GM23248 (cell line): ENCODE measurements around the gene BTBD8. TPM values are rescaled to one million over a fixed set of nuclear protein-coding genes. Genes with fewer than 3 reads are reported as not detected.
A peak's percentile ranks its signal among the peaks of the same experiment; 100 is the strongest.

Source experiments
- DNase-seq: peaks from one replicate; pipeline ENCODE4 v3.0.0-alpha.2; 2015
- H2AFZ ChIP-seq: fragments of 200-600 bp; sonication (generic); 2 replicates; pipeline ENCODE4 v1.6.1; 2016; ENCODE audit warnings: antibody characterized with exemption
- H3F3A ChIP-seq: fragments of 200-600 bp; sonication (generic); 2 replicates; pipeline ENCODE4 v1.6.1; 2016; ENCODE audit warnings: mild to moderate bottlenecking, antibody characterized with exemption, mixed run types; ENCODE audit not compliant: insufficient read depth
- H3K27ac ChIP-seq: fragments of 200-600 bp; sonication (generic); 2 replicates; pipeline ENCODE4 v1.5.1; 2016; ENCODE audit warnings: mild to moderate bottlenecking
- H3K27me3 ChIP-seq: fragments of 200-600 bp; sonication (generic); replicated peaks from 2 replicates; pipeline ENCODE4 v1.6.1; 2016; ENCODE audit warnings: mild to moderate bottlenecking; ENCODE audit not compliant: insufficient read depth
- H3K36me3 ChIP-seq: fragments of 200-600 bp; sonication (generic); 2 replicates; pipeline ENCODE4 v1.6.1; 2016; ENCODE audit warnings: low read depth, mild to moderate bottlenecking
- H3K4me1 ChIP-seq: fragments of 200-600 bp; sonication (generic); 2 replicates; pipeline ENCODE4 v1.6.1; 2016; ENCODE audit warnings: mild to moderate bottlenecking; ENCODE audit not compliant: insufficient read depth
- H3K4me2 ChIP-seq: fragments of 200-600 bp; sonication (generic); one replicate; pipeline ENCODE4 v1.6.1; 2016; ENCODE audit warnings: mild to moderate bottlenecking; ENCODE audit not compliant: unreplicated experiment
- H3K4me3 ChIP-seq: fragments of 200-600 bp; sonication (generic); 2 replicates; pipeline ENCODE4 v1.5.1; 2016; ENCODE audit warnings: mild to moderate bottlenecking
- H3K79me2 ChIP-seq: fragments of 200-600 bp; sonication (generic); 2 replicates; pipeline ENCODE4 v1.6.1; 2016; ENCODE audit warnings: mild to moderate bottlenecking; ENCODE audit not compliant: insufficient read depth
- H3K9ac ChIP-seq: fragments of 200-600 bp; sonication (generic); 2 replicates; pipeline ENCODE4 v1.6.1; 2016; ENCODE audit warnings: mild to moderate bottlenecking
- H3K9me2 ChIP-seq: fragments of 200-600 bp; sonication (generic); 2 replicates; pipeline ENCODE4 v1.6.1; 2016; ENCODE audit warnings: mixed run types, mild to moderate bottlenecking, moderate library complexity; ENCODE audit not compliant: insufficient read depth
- H3K9me3 ChIP-seq: fragments of 200-600 bp; sonication (generic); one replicate; pipeline ENCODE4 v1.6.1; 2017; ENCODE audit warnings: low read depth
- H4K20me1 ChIP-seq: fragments of 200-600 bp; sonication (generic); 2 replicates; pipeline ENCODE4 v1.6.0; 2016; ENCODE audit not compliant: insufficient read depth
- EZH2 ChIP-seq: fragments of 200-600 bp; sonication (generic); IDR thresholded peaks from 2 replicates; pipeline ENCODE4 v1.6.1; 2018; ENCODE audit warnings: antibody characterized with exemption, mild to moderate bottlenecking; ENCODE audit not compliant: insufficient read depth, poor library complexity, severe bottlenecking
- EZH2phosphoT487 ChIP-seq: fragments of 200-600 bp; sonication (generic); IDR thresholded peaks from 2 replicates; pipeline ENCODE4 v1.6.1; 2018; ENCODE audit warnings: antibody characterized with exemption, moderate library complexity, mild to moderate bottlenecking, low read depth; ENCODE audit not compliant: insufficient read depth
- WGBS, 2 experiments: methylation state at CpG; one replicate each; pipeline ENCODE4 v1.1.6; 2015 to 2017; ENCODE audit warnings: low lambda C conversion rate in 2 of 2, low coverage in 1 of 2; ENCODE audit errors: missing lambda C conversion rate in 2 of 2; 5-methylcytosine and 5-hydroxymethylcytosine counted together
- in situ Hi-C: fragments of 300-500 bp; cut with MboI; formaldehyde crosslinking; loops from 2 replicates; pipeline ENCODE4 v1.15.0; 2020
- polyA plus RNA-seq: library from polyadenylated mRNA; unstranded; fragments of >200 nt; fragmentation: Nextera tagmentation; extraction: Ambion mirVana; gene quantifications from 2 replicates; pipeline ENCODE4 v1.2.1, GENCODE V29; 2016
- total RNA-seq: library from RNA; depleted of rRNA; stranded (reverse); fragments of >200 nt; shearing (Covaris generic); gene quantifications from 2 replicates; pipeline ENCODE4 v1.2.3, GENCODE V29; 2014

Gene BTBD8
- total and polyA plus RNA-seq, 2 experiments from 2014 or later, result 1.6 to 2.2 TPM

DNA sequence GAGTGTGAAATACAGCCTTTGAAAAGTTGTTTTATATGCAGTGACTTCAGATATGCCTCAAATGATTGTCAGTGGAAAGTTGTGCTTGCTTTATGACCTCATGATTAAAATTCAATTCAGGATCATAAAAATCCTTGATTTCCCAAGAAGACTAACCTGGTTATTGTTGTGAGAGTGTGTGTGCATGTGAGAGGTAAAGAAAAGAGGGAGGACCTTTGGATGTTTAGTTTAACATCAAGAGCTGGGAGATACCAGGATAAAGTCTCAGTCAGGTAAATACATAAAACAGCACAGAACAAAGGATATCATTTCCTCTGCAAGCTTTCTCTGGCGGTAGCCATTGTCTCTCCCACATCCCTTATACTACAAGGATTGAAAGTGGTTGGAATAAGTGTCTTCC, 14.4 kb downstream of the BTBD8 start:
- H3K36me3 ChIP-seq, result no peaks in the 10 kb centered on the region
- 83 to 96% methylated on average over 1 of the region's 1 CpG for WGBS, 2 experiments
- H3K4me1 ChIP-seq, result no peaks in the 10 kb centered on the region
- H3K9me3 ChIP-seq, result no peaks in the 10 kb centered on the region
- H3K79me2 ChIP-seq, result no peaks in the 10 kb centered on the region
- H3K27me3 ChIP-seq, result no peaks in the 10 kb centered on the region
- TF ChIP-seq EZH2 (no peak), EZH2phosphoT487 (no peak)
- no peak overlapping the region for H2AFZ ChIP-seq
- no peaks in the 10 kb centered on the region for H3K9me2 ChIP-seq
- H3F3A ChIP-seq, result no peaks in the 10 kb centered on the region
- no peaks in the 10 kb centered on the region for H4K20me1 ChIP-seq
- DNase-seq, result no peak
- H3K9ac ChIP-seq, result no peak overlapping the region
- H3K27ac ChIP-seq, result no peak overlapping the region
- H3K4me3 ChIP-seq, result no peak overlapping the region
- H3K4me2 ChIP-seq, result no peak overlapping the region
- in situ Hi-C loops, result no loop called here

DNA sequence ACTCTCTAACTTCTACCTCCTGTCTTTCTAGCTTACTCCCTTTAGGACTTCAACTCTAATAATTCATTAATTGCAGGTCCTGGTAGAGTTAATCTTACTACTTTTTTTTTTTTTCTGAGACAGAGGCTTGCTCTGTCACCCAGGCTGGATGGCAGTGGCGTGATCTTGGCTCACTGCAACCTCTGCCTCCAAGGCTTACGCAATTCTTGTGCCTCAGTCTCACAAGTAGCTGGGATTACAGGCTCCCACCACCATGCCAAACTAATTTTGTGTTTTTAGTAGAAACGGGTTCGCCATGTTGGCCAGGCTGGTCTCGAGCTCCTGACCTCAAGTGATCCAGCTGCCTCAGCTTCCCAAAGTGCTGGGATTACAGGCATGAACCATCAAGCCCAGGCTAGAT, 15.7 kb downstream of the BTBD8 start:
- H3K9me3 ChIP-seq, result no peaks in the 10 kb centered on the region
- no peaks in the 10 kb centered on the region for H3K36me3 ChIP-seq
- H3K4me3 ChIP-seq, result no peak overlapping the region
- WGBS, 2 experiments, result 72% methylated on average over 5 of the region's 5 CpGs
- no peak for TF ChIP-seq EZH2phosphoT487
- no peak for TF ChIP-seq EZH2
- H4K20me1 ChIP-seq, result no peaks in the 10 kb centered on the region
- no peak overlapping the region for H3K9ac ChIP-seq
- H3K79me2 ChIP-seq, result no peaks in the 10 kb centered on the region
- no peak overlapping the region for H3K27ac ChIP-seq
- H3K27me3 ChIP-seq, result no peaks in the 10 kb centered on the region
- no peak overlapping the region for H3K4me2 ChIP-seq
- no peaks in the 10 kb centered on the region for H3K9me2 ChIP-seq
- no peak for DNase-seq
- H2AFZ ChIP-seq, result no peak overlapping the region
- no peaks in the 10 kb centered on the region for H3F3A ChIP-seq
- H3K4me1 ChIP-seq, result no peaks in the 10 kb centered on the region
- in situ Hi-C loops, result no loop called here

DNA sequence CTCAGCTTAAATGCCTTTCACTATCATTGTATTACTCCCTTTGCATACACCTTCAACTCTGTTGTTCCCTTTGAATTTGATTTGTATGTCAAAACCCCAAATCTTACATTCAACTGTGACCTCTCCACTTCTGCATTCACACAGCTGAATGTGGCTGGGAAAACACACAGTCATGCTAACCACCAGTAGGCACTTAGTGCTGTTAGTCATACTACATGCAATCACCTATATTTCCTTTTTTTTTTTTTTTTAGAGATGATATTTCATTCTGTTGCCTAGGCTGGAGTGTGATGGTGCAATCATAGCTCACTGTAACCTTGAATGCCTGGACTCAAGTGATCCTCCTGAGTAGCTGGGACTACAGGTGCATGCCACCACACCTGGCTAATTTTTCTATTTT, 16.2 kb downstream of the BTBD8 start:
- Histone ChIP-seq H3K9me3 (no peaks in the 10 kb centered on the region), H3K79me2 (no peaks in the 10 kb centered on the region), H3K9me2 (no peaks in the 10 kb centered on the region), H3K27me3 (no peaks in the 10 kb centered on the region), H3K27ac (no peak overlapping the region), H4K20me1 (no peaks in the 10 kb centered on the region), H3K4me1 (no peaks in the 10 kb centered on the region), H3K9ac (no peak overlapping the region), H3K4me2 (no peak overlapping the region), H2AFZ (no peak overlapping the region), H3K36me3 (no peaks in the 10 kb centered on the region), H3K4me3 (no peak overlapping the region), H3F3A (no peaks in the 10 kb centered on the region)
- in situ Hi-C loops, result no loop called here
- TF ChIP-seq EZH2phosphoT487 (no peak), EZH2 (no peak)
- DNase-seq, result peak; percentile 39

DNA sequence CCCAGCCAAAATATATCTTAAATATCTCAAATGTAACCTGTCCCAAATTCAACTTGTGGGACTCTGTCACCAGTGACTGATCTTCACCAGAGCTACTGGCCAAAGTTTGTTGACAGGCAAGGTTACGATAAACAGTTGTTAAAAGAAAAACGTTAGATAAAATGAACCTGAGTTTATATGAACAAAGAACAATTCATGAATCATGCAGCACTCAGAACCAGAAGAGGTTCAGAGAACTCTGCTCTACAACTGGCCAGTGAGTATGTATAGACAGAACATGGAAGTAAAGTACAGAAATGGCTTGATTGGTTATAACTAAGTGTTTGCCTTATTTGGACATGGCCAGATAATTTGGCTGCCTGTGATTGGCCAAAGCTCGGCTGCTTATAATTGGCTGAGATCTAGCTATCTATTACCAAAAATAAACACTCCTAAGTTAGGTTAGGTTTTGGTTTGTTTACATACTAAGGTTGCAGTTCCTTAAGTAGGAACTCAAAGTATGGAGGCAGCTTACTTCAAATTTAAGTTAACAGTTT, 25.5 kb downstream of the BTBD8 start:
- Histone ChIP-seq H2AFZ (no peak overlapping the region), H3K4me2 (no peak overlapping the region), H3K9me3 (no peaks in the 10 kb centered on the region), H3K4me3 (no peak overlapping the region), H3K9me2 (no peaks in the 10 kb centered on the region), H3F3A (no peaks in the 10 kb centered on the region), H3K9ac (no peak overlapping the region), H3K27me3 (no peaks in the 10 kb centered on the region), H3K27ac (no peak overlapping the region), H4K20me1 (no peaks in the 10 kb centered on the region), H3K36me3 (no peaks in the 10 kb centered on the region), H3K4me1 (no peaks in the 10 kb centered on the region), H3K79me2 (no peaks in the 10 kb centered on the region)
- TF ChIP-seq EZH2 (no peak), EZH2phosphoT487 (no peak)
- in situ Hi-C loops, result no loop called here
- 89 to 94% methylated on average over 3 of the region's 3 CpGs for WGBS, 2 experiments
- no peak for DNase-seq

DNA sequence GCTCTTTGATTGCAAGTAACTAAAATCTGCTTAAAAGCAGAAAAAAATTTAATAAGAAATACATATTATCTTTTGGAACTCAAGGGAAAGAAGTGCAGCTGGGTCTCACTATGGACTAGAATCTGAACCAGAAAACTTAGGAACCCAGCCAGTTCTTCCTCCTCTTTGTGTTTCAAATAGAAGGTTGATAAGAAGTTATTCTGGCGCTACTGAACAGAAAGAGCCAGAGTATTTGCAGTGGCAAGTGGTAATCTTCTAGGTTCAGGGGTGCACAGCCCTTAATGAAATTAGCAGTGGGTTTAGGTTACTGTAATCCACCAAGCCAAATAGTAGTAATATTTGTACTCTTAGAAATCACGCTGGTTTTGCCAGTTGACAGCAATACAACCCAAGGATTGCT, 28.5 kb downstream of the BTBD8 start:
- no peaks in the 10 kb centered on the region for H3K9me2 ChIP-seq
- no peak overlapping the region for H3K4me3 ChIP-seq
- H3K79me2 ChIP-seq, result no peaks in the 10 kb centered on the region
- H3K36me3 ChIP-seq, result no peaks in the 10 kb centered on the region
- no peak for DNase-seq
- no peaks in the 10 kb centered on the region for H3K27me3 ChIP-seq
- no peaks in the 10 kb centered on the region for H3K4me1 ChIP-seq
- no peaks in the 10 kb centered on the region for H4K20me1 ChIP-seq
- H3K4me2 ChIP-seq, result no peak overlapping the region
- WGBS, 2 experiments, result 93 to 100% methylated on average over 2 of the region's 2 CpGs
- no peaks in the 10 kb centered on the region for H3F3A ChIP-seq
- H3K9me3 ChIP-seq, result no peaks in the 10 kb centered on the region
- no peak overlapping the region for H3K27ac ChIP-seq
- no peak overlapping the region for H2AFZ ChIP-seq
- in situ Hi-C loops, result no loop called here
- H3K9ac ChIP-seq, result no peak overlapping the region
- TF ChIP-seq EZH2 (no peak), EZH2phosphoT487 (no peak)
